ENCODE results near the gene DNMT3B. TPM values are rescaled to one million over a fixed set of nuclear protein-coding genes. Genes with fewer than 3 reads are reported as not detected.

DNMT3B gene
- total RNA-seq, 1 experiment from 2014 or later: 3.5 TPM

GRCh38 chr20:32773223-32773622, 11.0 kb downstream of the DNMT3B start:
- peaks cover 6% of the 10 kb centered on the region for H3K4me1 ChIP-seq (ENCODE audit: control insufficient read depth, insufficient read depth, low read length)
- ChIA-PET POLR2A (interaction anchor here (0.7 kb wide), 1 partner anchor 10 kb away, joined by 6 read pairs; no protein-coding TSS in a partner anchor), CTCF (interaction anchor here (0.6 kb wide), 1 partner anchor 548 kb away, joined by 10 read pairs; no protein-coding TSS in a partner anchor)
- no TSS peak for BruUV-seq (replicated peaks)
- no peak overlapping the region for H3K27ac ChIP-seq (ENCODE audit: low read length)
- H3K27me3 ChIP-seq (ENCODE audit: control insufficient read depth, insufficient read depth, low read length): no peaks in the 10 kb centered on the region
- DNase-seq (ENCODE audit: low read depth, low spot score): no peak
- no peaks in the 10 kb centered on the region for H3K36me3 ChIP-seq (ENCODE audit: control insufficient read depth, insufficient read depth, low read length)
- H3K4me3 ChIP-seq (ENCODE audit: low read depth in 2 of 2, low read length in 2 of 2): no peak overlapping the region
- in situ Hi-C loops (cut with HindIII; ENCODE audit: low pct_unique_long_range_greater_than_20kb, low sequenced_read_pairs): no loop called here
- intact Hi-C loops (cut with micrococcal nuclease; ENCODE audit: unreplicated experiment): no loop called here
- ATAC-seq: no peak
- H3K9me3 ChIP-seq (ENCODE audit: control insufficient read depth, insufficient read depth, low read depth, low read length): no peaks in the 10 kb centered on the region
- no peak for TF ChIP-seq REST (IDR thresholded peaks at IDR 0.05; ENCODE audit: insufficient read depth in 1 of 2, low read depth in 2 of 2, low read length in 1 of 2)
- TF ChIP-seq POLR2AphosphoS5 (IDR thresholded peaks at IDR 0.05; ENCODE audit: low read depth, low read length): no peak

- ChIA-PET POLR2A (interaction anchor here (0.7 kb wide), 1 partner anchor 10 kb away, joined by 6 read pairs; no protein-coding TSS in a partner anchor), CTCF (interaction anchor here (0.6 to 0.7 kb wide), 2 partner anchors 128 to 549 kb away, joined by 4 to 10 read pairs; no protein-coding TSS in a partner anchor)
- Histone ChIP-seq H3K36me3 (ENCODE audit: control insufficient read depth, insufficient read depth, low read length) (no peaks in the 10 kb centered on the region), H3K4me1 (ENCODE audit: control insufficient read depth, insufficient read depth, low read length) (peaks cover 6% of the 10 kb centered on the region), H3K4me3 (ENCODE audit: low read depth in 2 of 2, low read length in 2 of 2) (no peak overlapping the region), H3K27ac (ENCODE audit: low read length) (no peak overlapping the region), H3K27me3 (ENCODE audit: control insufficient read depth, insufficient read depth, low read length) (no peaks in the 10 kb centered on the region), H3K9me3 (ENCODE audit: control insufficient read depth, insufficient read depth, low read depth, low read length) (no peaks in the 10 kb centered on the region)
- DNase-seq (ENCODE audit: low read depth, low spot score) (no peak), ATAC-seq (no peak)
- intact Hi-C loops (cut with micrococcal nuclease; ENCODE audit: unreplicated experiment) (no loop called here), in situ Hi-C loops (cut with HindIII; ENCODE audit: low pct_unique_long_range_greater_than_20kb, low sequenced_read_pairs) (no loop called here)
- BruUV-seq (replicated peaks): no TSS peak
- TF ChIP-seq TCF7L2 (IDR thresholded peaks at IDR 0.05; ENCODE audit: low read depth, low read length) (no peak), REST (IDR thresholded peaks at IDR 0.05; ENCODE audit: insufficient read depth in 1 of 2, low read depth in 2 of 2, low read length in 1 of 2) (no peak), SIN3A (IDR thresholded peaks at IDR 0.05; ENCODE audit: borderline replicate concordance, insufficient read depth, low read depth, low read length) (no peak), CTCF (IDR thresholded peaks at IDR 0.05) (no peak), POLR2AphosphoS5 (IDR thresholded peaks at IDR 0.05; ENCODE audit: low read depth, low read length) (no peak)
Observed at GRCh38 chr20:32773855-32774254, 11.7 kb downstream of the DNMT3B start.
